SW 1271 (cell line): ENCODE measurements around the gene MBOAT1.
"Not testable (repeated sequence)": the region's sequence is repeated elsewhere in the genome, so short reads cannot be mapped to it uniquely, and the experiment has no call there.

Source experiments
- DNase-seq, 2 experiments: peaks; one replicate each; lab custom pipeline; 2025; lab: John Stamatoyannopoulos, UW

MBOAT1 gene

DNA sequence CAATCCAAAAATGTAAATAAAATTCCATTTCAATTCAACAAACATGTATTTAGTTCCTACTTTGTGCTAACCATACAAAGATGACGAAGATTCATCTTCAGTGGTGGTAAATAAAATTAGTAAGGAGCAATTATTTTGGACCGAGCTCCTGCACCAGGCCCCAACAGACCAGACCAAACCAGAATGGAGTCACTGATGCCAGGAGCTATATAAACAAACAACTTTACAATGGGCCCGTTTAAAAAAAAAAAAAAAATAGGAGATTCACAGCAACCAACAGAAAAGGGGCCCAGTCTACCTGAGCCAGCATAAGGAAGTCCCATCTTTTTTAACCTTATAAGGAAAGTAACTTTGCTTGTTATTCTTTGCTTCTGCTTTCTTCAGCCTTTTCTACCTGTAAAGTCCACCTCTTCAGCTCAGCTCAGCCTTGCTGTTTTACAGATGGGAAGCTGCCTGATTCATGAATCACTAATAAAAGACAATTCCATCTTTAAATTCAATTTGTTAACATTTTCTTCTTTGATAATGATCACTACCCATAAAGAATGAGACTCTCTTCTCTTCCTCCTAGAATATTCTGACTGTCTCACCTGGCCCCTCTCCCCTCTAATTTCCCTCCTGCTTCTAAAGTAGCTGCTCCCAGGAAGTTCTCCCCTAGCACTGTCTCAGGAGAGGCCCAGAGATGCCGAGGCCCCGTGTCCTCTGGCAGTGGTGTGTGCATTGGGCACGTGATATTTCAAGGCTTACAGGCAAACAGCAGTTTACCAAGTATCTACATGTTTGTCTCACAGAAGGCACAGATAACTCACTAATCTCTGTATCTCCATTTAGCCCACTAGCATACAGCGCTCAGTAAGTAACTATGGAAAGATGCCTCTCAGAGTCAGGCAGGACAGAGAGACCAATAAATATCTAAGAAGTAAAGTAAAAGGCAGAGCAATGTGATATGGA is 8.4 kb downstream of the MBOAT1 start:
- no peak for DNase-seq

DNA sequence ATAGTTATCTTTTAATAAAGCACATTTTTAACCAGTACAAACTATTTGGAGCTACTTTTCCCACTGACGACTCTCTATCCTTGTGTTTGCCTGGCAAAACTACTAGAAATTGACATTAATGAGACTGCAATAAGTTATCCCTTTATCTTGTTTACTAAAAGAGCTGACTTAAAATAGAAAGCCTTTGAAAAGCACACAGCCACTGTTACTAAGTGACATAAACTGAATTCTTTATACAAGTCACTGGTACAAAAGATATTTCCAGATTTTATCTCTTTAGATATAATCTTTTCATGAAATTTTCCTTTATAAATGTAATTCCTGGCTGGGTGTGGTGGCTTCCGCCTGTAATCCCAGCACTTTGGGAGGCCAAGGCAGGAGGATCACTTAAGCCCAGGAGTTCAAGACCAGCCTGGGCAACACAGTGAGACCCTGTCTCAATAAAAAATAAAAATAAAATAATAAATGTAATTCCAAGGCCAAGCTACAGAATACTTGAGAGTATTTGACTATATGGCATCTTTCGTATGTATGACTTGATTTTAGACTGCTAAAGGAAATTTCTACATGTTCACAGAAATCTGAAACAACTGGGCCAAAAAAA is 9.5 kb downstream of the MBOAT1 start:
- no peak for DNase-seq

DNA sequence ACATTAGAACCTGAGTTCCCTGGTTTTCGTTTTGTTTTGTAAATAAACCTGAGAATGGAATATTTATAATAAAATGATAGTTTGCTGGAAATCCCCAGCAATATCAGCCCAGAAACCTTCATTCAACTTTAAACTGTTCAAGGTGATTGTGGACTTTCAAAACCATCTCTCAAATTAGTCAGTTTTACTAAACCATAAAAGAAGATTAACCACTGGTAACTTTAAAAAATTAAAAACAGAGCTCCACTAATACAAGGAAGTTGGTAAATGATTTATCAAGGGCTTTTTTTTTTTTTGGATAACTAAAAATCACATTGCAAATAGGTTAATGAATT is 10.0 kb downstream of the MBOAT1 start:
- DNase-seq, result no peak

DNA sequence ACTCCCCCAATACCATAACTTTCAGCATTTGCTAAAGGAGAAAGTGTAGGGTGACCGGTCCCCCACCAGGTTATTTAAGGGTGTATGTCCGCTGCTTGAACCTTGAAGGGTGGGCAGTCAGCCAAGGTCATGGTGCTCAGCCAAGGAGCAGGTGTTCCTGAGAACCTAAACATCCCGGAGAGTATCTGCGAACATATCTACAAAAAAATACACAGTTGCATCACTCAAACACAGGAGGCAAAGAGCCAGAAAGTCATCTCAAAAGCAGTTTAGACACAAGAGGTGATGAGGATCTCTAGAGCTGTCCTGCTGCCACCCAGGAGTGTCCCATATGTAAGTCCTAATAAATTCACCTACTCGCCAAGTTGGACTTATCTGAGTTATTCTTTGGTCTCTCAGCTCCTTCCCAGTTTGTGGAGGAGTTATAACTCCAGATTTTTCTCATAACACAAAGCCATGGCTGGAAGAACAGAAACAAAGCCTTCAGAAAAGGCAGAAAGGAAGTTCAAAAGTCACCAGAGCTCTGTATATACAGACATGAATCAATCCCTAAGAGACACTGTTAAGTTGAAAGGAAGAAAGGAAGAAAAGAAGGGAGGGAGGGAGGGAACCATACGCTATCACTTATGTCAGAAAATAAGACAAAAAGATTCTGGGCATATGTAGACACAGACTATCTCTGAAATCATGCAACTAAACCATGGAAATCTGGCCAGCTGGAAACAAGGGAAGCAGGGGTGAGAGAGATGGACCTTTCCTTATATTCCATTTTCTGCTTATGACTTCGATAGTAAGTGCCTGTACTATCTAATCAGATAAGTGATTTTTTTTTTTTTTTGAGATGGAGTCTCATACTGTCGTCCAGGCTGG is 11.3 kb downstream of the MBOAT1 start:
- no peak for DNase-seq

DNA sequence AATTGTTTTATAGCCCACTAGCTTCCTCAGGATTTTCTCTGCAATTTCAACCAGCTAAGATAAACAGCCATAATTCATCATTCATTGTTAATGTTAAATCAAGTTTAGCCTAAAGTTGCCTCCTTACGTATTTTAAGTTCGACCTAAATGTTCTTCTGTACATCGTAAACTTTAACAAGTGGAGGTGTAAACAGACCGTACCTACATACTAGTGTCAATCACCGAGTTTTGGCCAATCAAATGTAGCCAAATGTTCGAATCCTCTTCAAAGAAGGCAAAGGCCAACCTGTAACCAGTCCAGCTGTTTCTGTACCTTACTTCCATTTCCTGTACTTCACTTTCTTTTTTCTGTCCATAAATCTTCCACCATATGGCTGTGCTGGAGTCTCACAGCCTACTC is 13.5 kb downstream of the MBOAT1 start:
- no peak for DNase-seq

DNA sequence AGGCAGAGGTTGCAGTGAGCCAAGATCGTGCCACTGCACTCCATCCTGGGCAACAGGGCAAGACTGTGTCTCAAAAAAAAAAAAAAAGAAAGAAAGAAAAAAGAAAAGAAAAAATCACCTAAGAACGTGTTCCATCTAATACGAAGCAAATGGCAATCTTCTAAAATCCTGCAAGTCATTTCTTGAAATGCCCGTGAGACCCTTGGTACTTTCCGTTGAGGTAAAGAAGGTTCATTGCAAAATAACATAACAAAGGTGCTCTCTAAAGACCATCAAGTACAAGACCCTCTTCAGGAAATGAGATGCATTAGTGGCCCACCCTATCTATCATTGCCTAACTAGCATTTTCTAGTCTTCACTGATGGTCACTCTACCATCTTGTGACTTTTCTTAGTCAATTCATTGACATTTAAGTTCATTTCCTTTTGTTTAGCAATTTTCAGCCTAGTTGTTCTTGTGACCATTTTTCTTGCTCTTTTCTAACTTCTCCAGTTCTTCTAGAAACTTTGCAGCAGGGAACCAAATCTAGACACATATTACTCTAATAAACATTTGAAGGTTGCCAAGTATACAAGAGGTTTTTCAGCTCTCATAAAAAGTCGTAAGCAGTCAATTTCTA is 14.0 kb downstream of the MBOAT1 start:
- DNase-seq, result no peak

DNA sequence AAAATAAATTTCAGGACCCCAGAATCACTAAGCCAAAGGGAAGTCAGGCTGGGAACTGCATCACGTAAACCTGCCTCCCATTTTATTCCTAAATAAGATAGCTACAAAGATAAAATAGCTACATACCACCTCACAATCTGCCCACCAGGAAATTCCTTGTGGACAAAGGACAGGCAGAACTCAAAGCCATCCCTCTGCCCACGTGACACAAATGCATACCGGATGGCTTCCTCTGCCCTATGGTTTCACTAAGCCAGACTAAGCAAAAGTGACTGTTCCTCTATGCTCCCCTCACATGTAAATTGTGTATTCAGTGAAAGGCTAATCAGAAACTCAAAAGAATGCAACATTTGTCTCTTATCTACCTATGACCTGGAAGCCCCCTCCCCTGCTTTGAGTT is 15.0 kb downstream of the MBOAT1 start:
- DNase-seq, result no peak

DNA sequence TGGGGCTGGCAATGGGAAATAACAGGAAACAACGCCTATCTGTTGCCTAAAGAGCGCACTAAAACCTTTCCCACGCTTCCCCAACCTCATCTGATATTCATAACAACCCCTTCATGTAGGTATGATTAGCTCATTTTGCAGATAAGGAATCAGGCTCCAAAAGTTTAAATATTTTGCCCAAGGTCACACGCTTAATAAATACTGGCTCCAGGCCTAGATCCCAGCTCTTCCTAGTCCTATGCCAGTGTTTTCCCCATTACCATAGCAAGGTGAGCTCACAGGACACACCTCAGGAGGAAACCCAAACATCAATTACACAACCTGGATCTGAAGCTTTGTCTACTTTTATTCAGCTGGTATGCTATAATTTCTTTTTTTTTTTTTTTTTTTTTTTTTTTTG is 19.6 kb downstream of the MBOAT1 start:
- DNase-seq, result no peak

DNA sequence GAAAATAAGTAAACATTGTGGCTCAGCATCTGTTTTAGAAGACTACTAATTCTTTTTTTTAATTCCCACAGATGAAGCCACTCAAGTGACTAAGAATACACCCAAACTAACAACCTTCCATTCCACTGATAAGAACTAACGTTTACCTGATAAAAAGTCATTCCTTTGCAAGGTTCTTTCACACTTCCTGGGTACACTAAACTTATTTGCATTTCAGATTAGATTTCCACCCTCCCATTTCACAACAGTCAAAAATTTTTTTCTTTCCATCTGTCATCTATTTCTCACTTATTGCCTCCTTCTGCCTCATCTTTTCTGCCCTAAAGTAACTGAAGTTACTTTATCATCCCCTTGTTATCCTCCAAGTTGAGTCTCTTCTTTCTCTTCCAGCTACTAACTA is 20.3 kb downstream of the MBOAT1 start:
- DNase-seq, result no peak

DNA sequence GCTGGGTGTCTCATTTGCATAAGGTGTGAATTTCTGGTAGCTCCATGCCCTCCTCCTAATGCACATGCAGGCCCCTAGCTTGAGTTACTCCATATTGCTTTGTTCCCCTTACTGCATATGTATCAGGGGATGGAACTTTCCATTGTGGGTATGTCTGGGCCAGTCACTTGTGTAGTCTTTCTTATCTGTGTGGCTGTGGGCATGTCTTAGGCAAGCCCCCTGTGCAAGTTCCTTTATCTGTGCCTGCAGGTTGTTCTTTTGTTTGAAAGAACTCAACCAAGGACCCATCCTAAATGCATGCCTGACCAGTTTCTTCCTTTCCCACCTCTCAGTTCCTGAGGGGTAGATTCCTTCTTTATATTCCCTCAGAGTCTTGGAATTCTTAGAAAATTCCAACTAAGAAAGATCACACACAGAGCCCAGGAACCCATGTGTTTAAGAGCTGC is 23.6 kb downstream of the MBOAT1 start:
- no peak for DNase-seq

DNA sequence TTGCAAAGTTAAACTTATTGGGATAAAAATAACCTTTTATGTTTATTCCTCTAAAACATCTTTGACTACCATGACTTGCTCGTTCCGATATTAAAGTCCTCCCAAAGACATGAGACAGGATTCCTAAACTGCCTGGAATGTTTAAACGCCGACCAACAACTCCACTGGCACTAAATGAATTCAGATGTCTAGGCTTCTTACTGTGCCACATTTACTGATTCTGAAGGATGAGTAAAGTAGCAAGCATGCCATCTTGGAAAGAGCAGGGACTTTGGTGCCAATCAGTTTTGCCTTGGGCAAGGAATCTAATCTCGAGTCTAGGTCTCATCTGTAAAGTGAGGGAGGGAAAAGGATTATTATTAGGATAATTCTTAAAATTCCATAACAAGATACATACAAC is 25.3 kb downstream of the MBOAT1 start:
- no peak for DNase-seq

DNA sequence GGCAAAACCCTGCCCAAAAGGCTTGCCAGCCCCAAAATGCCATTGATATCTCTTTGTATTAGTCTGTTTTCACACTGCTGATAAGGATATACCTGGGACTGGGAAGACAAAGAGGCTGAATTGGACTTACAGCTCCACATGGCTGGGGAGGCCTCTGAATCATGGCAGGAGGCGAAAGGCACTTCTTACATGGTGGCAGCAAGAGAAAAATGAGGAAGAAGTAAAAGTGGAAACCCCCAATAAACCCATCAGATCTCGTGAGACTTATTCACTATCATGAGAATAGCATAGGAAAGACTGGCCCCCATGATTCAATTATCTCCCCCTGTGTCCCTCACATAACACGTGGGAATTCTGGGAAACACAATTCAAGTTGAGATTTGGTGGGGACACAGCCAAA is 28.6 kb downstream of the MBOAT1 start:
- no peak for DNase-seq

DNA sequence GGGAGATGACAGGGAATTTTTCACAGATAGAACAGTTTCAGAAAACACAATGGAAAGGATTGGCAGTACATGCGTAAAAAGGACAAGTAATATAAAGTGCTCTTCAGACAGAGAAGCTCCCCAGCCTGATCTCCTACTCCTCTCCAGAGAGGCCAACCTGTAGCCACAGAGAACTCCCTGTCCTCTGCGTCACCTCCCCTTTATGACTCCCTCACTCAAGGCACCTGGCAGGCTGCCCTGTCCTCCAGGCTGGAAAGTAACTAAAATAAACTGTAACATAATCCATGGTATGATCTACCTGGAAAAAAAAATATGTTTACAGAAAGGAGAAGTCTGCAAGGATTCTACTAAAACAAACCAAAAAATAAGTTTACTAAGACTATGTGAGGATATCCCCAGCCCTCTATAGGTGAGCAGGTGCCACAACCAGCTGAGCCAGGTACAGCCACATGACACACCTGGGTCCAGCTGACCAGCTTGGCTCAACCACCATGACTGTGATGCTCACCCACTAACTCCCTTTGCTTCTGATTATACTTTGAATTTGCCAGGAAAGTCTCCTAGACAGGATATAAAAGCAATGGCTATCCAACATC is 29.2 kb downstream of the MBOAT1 start:
- DNase-seq, result no peak

DNA sequence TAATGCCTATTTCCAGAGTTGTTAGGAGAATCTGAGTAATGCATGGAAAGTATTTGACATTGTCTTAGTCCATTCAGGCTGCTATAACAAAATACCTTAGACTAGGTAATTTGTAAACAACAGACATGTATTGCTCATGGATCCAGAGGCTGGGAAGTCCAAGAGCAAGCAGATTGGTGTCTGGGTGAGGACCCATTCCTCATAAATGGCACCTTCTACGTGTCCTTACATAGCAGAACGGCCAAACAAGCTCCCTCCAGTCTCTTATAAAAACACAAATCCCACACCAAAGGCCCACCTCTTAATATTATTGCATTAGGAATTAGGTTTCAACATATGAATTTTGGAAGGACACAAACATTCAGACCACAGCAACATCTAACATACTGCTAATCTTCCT is 30.2 kb downstream of the MBOAT1 start:
- no peak for DNase-seq

DNA sequence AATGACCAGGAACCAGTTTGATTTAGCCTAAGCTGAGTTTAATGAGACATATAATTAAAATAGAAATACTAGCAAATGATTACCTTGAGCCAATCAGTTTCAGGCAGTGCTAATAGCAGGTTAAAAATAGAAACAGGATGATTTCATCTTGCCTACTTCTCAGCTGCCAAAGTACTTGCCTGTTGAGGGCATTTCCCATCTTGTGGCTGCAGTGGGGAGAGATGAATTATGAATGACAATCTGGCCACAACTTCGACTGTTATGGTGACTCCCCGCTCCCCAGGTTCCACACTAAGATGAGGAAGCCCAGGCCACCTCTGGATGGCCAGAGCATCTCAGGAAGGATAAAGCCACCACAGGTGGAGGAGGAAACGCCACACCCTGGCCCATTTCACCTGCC is 31.3 kb downstream of the MBOAT1 start:
- DNase-seq, result no peak

DNA sequence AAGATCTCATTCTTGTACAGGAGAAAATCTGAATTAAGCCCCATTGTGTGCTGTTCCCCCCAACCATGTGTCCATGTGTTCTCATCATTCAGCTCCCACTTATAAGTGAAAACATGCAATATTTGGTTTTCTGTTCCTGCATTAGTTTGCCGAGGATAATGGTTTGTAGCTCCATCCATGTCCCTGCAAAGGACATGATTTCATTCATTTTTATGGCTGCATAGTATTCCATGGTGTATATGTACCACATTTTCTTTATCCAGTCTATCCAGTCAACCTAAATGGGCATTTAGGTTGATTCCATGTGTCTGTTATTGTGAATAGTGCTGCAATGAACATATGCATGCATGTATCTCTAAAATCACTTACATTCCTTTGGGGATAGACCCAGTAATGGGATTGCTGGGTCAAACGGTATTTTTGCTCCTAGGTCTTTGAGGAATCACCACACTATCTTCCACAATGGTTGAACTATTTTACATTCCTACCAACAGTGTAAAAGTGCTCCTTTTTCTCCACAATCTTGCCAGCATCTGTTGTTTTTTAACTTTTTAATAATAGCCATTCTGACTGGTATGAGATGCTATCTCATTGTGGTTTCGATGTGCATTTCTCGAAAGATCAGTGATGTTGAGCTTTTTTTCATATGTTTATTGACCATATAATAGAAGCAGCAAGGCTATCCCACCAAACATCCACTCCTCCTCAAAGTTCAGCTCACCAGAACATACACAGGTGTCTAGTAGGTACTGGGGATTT is 32.8 kb downstream of the MBOAT1 start:
- DNase-seq, result not testable (repeated sequence)

DNA sequence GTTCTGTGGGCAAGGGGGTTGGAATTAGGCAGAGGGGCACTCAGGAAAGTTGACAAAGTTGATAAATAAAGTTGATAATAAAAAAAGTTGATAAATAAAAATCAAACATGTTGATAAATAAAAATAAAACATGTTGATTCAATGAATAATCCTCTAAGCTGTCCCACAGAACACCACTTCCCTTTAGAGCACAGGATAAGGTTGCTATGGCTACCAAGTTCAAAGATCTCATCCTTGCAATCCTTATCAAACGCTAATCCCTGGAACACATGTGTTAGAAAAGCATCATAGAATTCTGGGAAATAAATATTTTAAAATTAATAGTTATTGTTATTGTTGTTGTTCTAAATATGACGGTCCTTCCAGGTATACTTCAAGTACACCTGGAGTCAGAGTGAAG is 33.9 kb downstream of the MBOAT1 start:
- no peak for DNase-seq

DNA sequence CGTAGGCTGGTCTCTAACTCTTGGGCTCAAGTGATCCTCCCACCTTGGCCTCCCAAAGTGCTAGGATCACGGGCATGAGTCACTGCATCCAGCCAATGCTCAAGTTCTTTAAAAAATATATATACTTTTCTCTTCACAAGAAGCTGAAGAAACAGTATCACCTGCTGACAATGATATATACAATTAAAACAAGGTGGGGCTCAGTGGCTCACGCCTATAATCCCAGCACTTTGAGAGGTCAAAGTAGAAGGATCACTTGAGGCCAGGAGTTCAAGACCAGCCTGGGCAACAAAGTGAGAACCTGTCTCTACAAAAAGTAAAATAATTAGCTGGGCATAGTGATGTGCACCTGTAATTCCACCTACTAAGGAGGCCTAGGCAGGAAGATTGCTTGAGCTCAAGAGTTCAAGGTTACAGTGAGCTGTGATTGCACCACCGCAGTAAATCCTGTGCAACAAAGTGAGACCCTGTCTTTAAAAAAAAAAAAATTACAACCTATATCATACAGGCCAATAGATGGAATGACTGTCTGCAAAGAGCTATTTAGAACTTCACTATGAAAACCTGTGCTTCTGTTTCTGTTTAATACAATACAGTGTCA is 36.4 kb downstream of the MBOAT1 start:
- DNase-seq, result no peak

DNA sequence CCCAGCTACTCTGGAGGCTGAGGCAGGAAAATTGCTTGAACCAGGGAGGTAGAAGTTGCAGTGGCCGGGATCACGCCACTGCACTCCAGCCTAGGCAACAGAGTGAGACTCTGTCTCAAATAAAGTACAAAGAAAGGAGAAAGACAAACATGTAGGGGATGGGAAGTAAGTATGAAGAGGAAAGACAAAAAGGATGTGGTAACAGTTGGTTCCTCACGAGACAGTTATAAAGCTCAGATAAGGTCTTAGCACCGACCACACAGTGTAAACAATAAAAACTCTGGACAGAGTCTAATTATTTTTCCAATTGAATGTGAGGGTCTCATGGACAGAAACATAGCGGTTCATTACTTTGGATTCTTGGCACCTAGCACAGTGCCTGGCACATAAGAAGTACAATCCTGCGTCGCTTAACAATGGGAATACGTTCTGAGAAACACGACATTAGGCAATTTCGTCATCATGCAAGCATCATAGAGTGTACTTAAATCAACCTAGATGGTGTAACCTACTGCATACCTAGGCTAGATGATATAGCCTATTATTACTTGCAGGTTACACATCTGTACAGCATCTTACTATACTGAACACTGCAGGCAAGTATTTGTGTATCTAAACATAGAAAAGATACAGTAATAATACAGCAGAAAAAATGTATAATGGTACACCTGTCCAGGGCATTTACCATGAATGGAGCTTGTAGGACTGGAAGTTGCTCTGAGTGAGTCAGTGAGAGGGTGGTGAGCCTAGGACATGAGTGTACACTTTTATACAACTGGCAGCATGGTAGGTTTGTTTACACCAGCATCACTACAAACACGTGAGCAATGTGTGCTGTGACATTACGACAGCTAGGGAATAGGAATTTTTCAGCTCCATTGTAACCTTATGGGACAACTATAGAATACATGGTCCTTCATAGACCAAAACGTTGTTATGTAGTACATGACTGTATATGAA is 38.2 kb downstream of the MBOAT1 start:
- DNase-seq, result no peak
